ENCODE measurements around the gene SETD3.
A peak's percentile ranks its signal among the peaks of the same experiment; 100 is the strongest.

SETD3 gene

GRCh38 chr14:99432485-99432884 lies 48.2 kb downstream of the SETD3 start:
- Histone ChIP-seq H3K4me2 (ENCODE audit: low read length) (no peak overlapping the region), H3K9me2 (ENCODE audit: low read depth, low read length) (no peaks in the 10 kb centered on the region), H3F3A (ENCODE audit: insufficient read depth, low read length) (no peaks in the 10 kb centered on the region), H3K9me3 (ENCODE audit: low read length) (no peaks in the 10 kb centered on the region; the same call in 1 of the 2 replicates), H3K27ac (ENCODE audit: low read depth, low read length, poor library complexity, severe bottlenecking) (no peak overlapping the region), H3K27me3 (ENCODE audit: insufficient read depth, low read length) (no peaks in the 10 kb centered on the region), H2AFZ (ENCODE audit: low read length) (no peak overlapping the region), H3K9ac (ENCODE audit: low read length) (no peak overlapping the region), H3K36me3 (ENCODE audit: insufficient read depth, low read length) (peaks cover 32% of the 10 kb centered on the region), H4K20me1 (ENCODE audit: insufficient read depth, low read length) (no peaks in the 10 kb centered on the region), H3K4me1 (ENCODE audit: insufficient read depth, low read length, severe bottlenecking) (peaks cover 9% of the 10 kb centered on the region), H3K4me3 (ENCODE audit: low read depth, low read length, poor library complexity, severe bottlenecking) (no peak overlapping the region), H3K79me2 (ENCODE audit: insufficient read depth, low read length) (no peaks in the 10 kb centered on the region)
- TF ChIP-seq CTCF (IDR thresholded peaks at IDR 0.05; ENCODE audit: low read length) (no peak), EZH2 (IDR thresholded peaks at IDR 0.05; ENCODE audit: borderline replicate concordance, low read length) (no peak)

DNA sequence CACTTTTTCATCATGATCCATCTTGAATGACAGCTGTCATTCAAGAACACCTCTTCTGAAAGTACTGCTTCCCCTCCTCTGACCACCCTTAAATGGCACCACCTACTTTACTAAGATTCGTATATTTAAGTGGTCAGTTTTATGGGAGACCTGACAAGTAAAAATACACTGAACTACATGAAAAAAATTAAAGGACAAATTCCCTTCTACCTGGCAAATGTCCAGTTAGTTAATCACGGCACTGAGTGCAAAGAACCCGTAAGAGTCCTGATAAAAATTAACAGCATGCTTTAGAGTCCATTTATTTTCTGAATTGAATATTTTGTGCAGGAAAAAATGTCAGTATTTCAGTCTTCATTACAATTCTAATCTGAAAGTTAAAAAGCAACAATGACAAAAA lies 48.7 kb downstream of the SETD3 start:
- Histone ChIP-seq H3K9me2 (ENCODE audit: low read depth, low read length) (no peaks in the 10 kb centered on the region), H3K9ac (ENCODE audit: low read length) (no peak overlapping the region), H3K79me2 (ENCODE audit: insufficient read depth, low read length) (no peaks in the 10 kb centered on the region), H3K27ac (ENCODE audit: low read depth, low read length, poor library complexity, severe bottlenecking) (no peak overlapping the region), H3K4me3 (ENCODE audit: low read depth, low read length, poor library complexity, severe bottlenecking) (no peak overlapping the region), H3F3A (ENCODE audit: insufficient read depth, low read length) (no peaks in the 10 kb centered on the region), H3K27me3 (ENCODE audit: insufficient read depth, low read length) (no peaks in the 10 kb centered on the region), H3K4me1 (ENCODE audit: insufficient read depth, low read length, severe bottlenecking) (peaks cover 9% of the 10 kb centered on the region), H4K20me1 (ENCODE audit: insufficient read depth, low read length) (no peaks in the 10 kb centered on the region), H2AFZ (ENCODE audit: low read length) (no peak overlapping the region), H3K9me3 (ENCODE audit: low read length) (no peaks in the 10 kb centered on the region; the same call in 1 of the 2 replicates), H3K36me3 (ENCODE audit: insufficient read depth, low read length) (peaks cover 32% of the 10 kb centered on the region), H3K4me2 (ENCODE audit: low read length) (no peak overlapping the region)
- TF ChIP-seq CTCF (IDR thresholded peaks at IDR 0.05; ENCODE audit: low read length) (no peak), EZH2 (IDR thresholded peaks at IDR 0.05; ENCODE audit: borderline replicate concordance, low read length) (no peak)

GRCh38 chr14:99430491-99430890 lies 50.2 kb downstream of the SETD3 start:
- Histone ChIP-seq H3K4me2 (ENCODE audit: low read length) (peak overlapping the region; percentile 35), H3K79me2 (ENCODE audit: insufficient read depth, low read length) (no peaks in the 10 kb centered on the region), H2AFZ (ENCODE audit: low read length) (no peak overlapping the region), H3F3A (ENCODE audit: insufficient read depth, low read length) (no peaks in the 10 kb centered on the region), H3K4me3 (ENCODE audit: low read depth, low read length, poor library complexity, severe bottlenecking) (no peak overlapping the region), H3K9me2 (ENCODE audit: low read depth, low read length) (no peaks in the 10 kb centered on the region), H4K20me1 (ENCODE audit: insufficient read depth, low read length) (no peaks in the 10 kb centered on the region), H3K27me3 (ENCODE audit: insufficient read depth, low read length) (no peaks in the 10 kb centered on the region), H3K27ac (ENCODE audit: low read depth, low read length, poor library complexity, severe bottlenecking) (no peak overlapping the region), H3K36me3 (ENCODE audit: insufficient read depth, low read length) (peaks cover 32% of the 10 kb centered on the region), H3K4me1 (ENCODE audit: insufficient read depth, low read length, severe bottlenecking) (peaks cover 18% of the 10 kb centered on the region), H3K9me3 (ENCODE audit: low read length) (no peaks in the 10 kb centered on the region; the same call in 1 of the 2 replicates), H3K9ac (ENCODE audit: low read length) (no peak overlapping the region; the same call in 1 of the 2 replicates)
- peak; percentile 73 for TF ChIP-seq CTCF (IDR thresholded peaks at IDR 0.05; ENCODE audit: low read length)
- TF ChIP-seq EZH2 (IDR thresholded peaks at IDR 0.05; ENCODE audit: borderline replicate concordance, low read length) = no peak

All from OCI-LY1 (cell line).